HCT116 (cell line): ENCODE data around the gene PLEKHA6. TPM values are rescaled to one million over a fixed set of nuclear protein-coding genes. Genes with fewer than 3 reads are reported as not detected.
A peak's percentile ranks its signal among the peaks of the same experiment; 100 is the strongest.

Source experiments
- ATAC-seq: fragments of 200-7000 bp; cut with Tn5 transposase; 2 replicates; pipeline ENCODE4 v1.9.1; 2020; ENCODE audit warnings: mild to moderate bottlenecking, moderate library complexity
- BruUV-seq: library from RNA; stranded (reverse); fragments of 400-500 nt; replicated peaks from 2 replicates; lab custom pipeline; 2021; lab: Mats Ljungman, UMichigan
- CTCF ChIA-PET: fragments of 300-600 bp; sonication (Branson Sonifier 250); formaldehyde crosslinking; loops from one replicate; lab custom pipeline; 2021; ENCODE audit warnings: antibody characterized with exemption; lab: Charles Lee
- POLR2A ChIA-PET: fragments of 300-600, 350-600 bp; sonication (Branson Sonifier 250); formaldehyde crosslinking; loops from one replicate; lab custom pipeline; 2021; ENCODE audit warnings: antibody characterized with exemption; lab: Charles Lee
- RAD21 ChIA-PET, 2 experiments: fragments of 300-600 bp; sonication (Branson Sonifier 250); formaldehyde crosslinking; loops; one replicate each; lab custom pipeline; 2023; ENCODE audit warnings: low total read pairs in 2 of 2; ENCODE audit not compliant: uncharacterized antibody in 2 of 2, unreplicated experiment in 2 of 2, low non-redundant PET in 1 of 2; lab: Charles Lee
- DNase-seq: peaks from one replicate; pipeline ENCODE4 v3.0.0-alpha.2; 2010; ENCODE audit warnings: low read depth, low spot score
- H2AFZ ChIP-seq: fragments of 200-600 bp; shearing (Covaris generic), sonication (generic); 2 replicates; pipeline ENCODE4 v1.6.1; 2017; ENCODE audit warnings: low read depth, mixed run types, mixed read lengths, antibody characterized with exemption, low read length; ENCODE audit not compliant: poor library complexity, severe bottlenecking
- H3K27ac ChIP-seq: 2 replicates; pipeline ENCODE4 v1.5.1; 2012; ENCODE audit warnings: low read depth, low read length
- H3K27me3 ChIP-seq: fragments of 200-600 bp; sonication (generic); 2 replicates; pipeline ENCODE4 v1.6.1; 2016; ENCODE audit warnings: mixed run types, low read length, mixed read lengths; ENCODE audit not compliant: insufficient read depth
- H3K36me3 ChIP-seq, 2 experiments: fragments of 200-500 bp in 1 of 2; fragments of 200-600 bp in 1 of 2; sonication (Bioruptor generic) in 1 of 2; sonication (generic) in 1 of 2; 2 replicates each; pipeline versions ENCODE4 v1.5.1 to v1.6.1; 2014 to 2016; ENCODE audit warnings: low read length in 2 of 2, inconsistent platforms in 1 of 2, mixed read lengths in 1 of 2, mixed run types in 1 of 2; ENCODE audit not compliant: insufficient read depth in 2 of 2, control insufficient read depth in 1 of 2
- H3K4me1 ChIP-seq, 2 experiments: fragments of 200-600 bp in 1 of 2; sonication (generic) in 1 of 2; 2 replicates each; pipeline versions ENCODE4 v1.5.1 to v1.6.1; 2012 to 2017; ENCODE audit warnings: low read length in 2 of 2, inconsistent platforms in 1 of 2, mild to moderate bottlenecking in 1 of 2, mixed read lengths in 1 of 2, mixed run types in 1 of 2, moderate library complexity in 1 of 2; ENCODE audit not compliant: insufficient read depth in 2 of 2, control insufficient read depth in 1 of 2
- H3K4me2 ChIP-seq: fragments of 200-600 bp; sonication (generic); 2 replicates; pipeline ENCODE4 v1.6.1; 2017; ENCODE audit warnings: mixed run types, low read length, mixed read lengths
- H3K4me3 ChIP-seq, 2 experiments: fragments of 200-600 bp in 1 of 2; sonication (generic) in 1 of 2; replicated peaks in 1 of 2; 2 replicates each; pipeline ENCODE4 v1.5.1; 2011 to 2016; ENCODE audit warnings: low read length in 2 of 2, control low read depth in 1 of 2, low read depth in 1 of 2, mild to moderate bottlenecking in 1 of 2, mixed read lengths in 1 of 2, mixed run types in 1 of 2
- H3K79me2 ChIP-seq: fragments of 200-600 bp; sonication (generic); 2 replicates; pipeline ENCODE4 v1.6.1; 2017; ENCODE audit warnings: mild to moderate bottlenecking, mixed run types, low read length, moderate library complexity, mixed read lengths; ENCODE audit not compliant: insufficient read depth
- H3K9ac ChIP-seq: fragments of 200-600 bp; sonication (generic); 2 replicates; pipeline ENCODE4 v1.6.1; 2016; ENCODE audit warnings: low read length, mixed read lengths
- H3K9me2 ChIP-seq: fragments of 200-600 bp; sonication (generic), shearing (Covaris generic); 2 replicates; pipeline ENCODE4 v1.6.1; 2017; ENCODE audit warnings: mixed run types, mild to moderate bottlenecking, moderate library complexity; ENCODE audit not compliant: insufficient read depth
- H3K9me3 ChIP-seq, 2 experiments: fragments of 200-500 bp in 1 of 2; fragments of 200-600 bp in 1 of 2; sonication (Bioruptor generic) in 1 of 2; sonication (generic) in 1 of 2; 2 replicates each; pipeline ENCODE4 v1.6.1; 2014 to 2017; ENCODE audit warnings: low read length in 2 of 2, mixed read lengths in 2 of 2, inconsistent platforms in 1 of 2, low read depth in 1 of 2, mild to moderate bottlenecking in 1 of 2, mixed run types in 1 of 2, moderate library complexity in 1 of 2; ENCODE audit not compliant: control insufficient read depth in 1 of 2, insufficient read depth in 1 of 2
- H4K20me1 ChIP-seq: fragments of 200-600 bp; sonication (generic), shearing (Covaris generic); 2 replicates; pipeline ENCODE4 v1.6.1; 2017; ENCODE audit warnings: mixed run types, mild to moderate bottlenecking, moderate library complexity; ENCODE audit not compliant: insufficient read depth
- CEBPB ChIP-seq: IDR thresholded peaks from 2 replicates; pipeline ENCODE4 v1.6.1; 2012; ENCODE audit warnings: low read depth
- EZH2phosphoT487 ChIP-seq: fragments of 200-600 bp; IDR thresholded peaks from 2 replicates; pipeline ENCODE4 v1.6.1; 2018; ENCODE audit warnings: antibody characterized with exemption, borderline replicate concordance
- FOSL1 ChIP-seq: IDR thresholded peaks from 2 replicates; pipeline ENCODE4 v1.6.1; 2012; ENCODE audit warnings: low read depth
- JUND ChIP-seq: IDR thresholded peaks from 2 replicates; pipeline ENCODE4 v1.6.1; 2012
- MAX ChIP-seq: IDR thresholded peaks from 2 replicates; pipeline ENCODE4 v1.6.1; 2012
- POLR2A ChIP-seq: IDR thresholded peaks from 2 replicates; pipeline ENCODE4 v1.7.0; 2011; ENCODE audit warnings: borderline replicate concordance; ENCODE audit not compliant: insufficient read depth, insufficient read length; ENCODE audit errors: extremely low read depth
- RAD21 ChIP-seq: IDR thresholded peaks from 2 replicates; pipeline ENCODE4 v1.6.1; 2012; ENCODE audit warnings: low read depth, mild to moderate bottlenecking
- SIN3A ChIP-seq: IDR thresholded peaks from 2 replicates; pipeline ENCODE4 v1.6.1; 2012; ENCODE audit warnings: low read depth
- SP1 ChIP-seq: IDR thresholded peaks from 2 replicates; pipeline ENCODE4 v1.6.1; 2012; ENCODE audit warnings: low read depth
- SRF ChIP-seq: IDR thresholded peaks from 2 replicates; pipeline ENCODE4 v1.6.1; 2012; ENCODE audit warnings: low read depth
- TCF7L2 ChIP-seq: IDR thresholded peaks from 2 replicates; pipeline ENCODE4 v1.7.0; 2011; ENCODE audit warnings: borderline replicate concordance, inconsistent platforms; ENCODE audit not compliant: insufficient read depth, insufficient read length; ENCODE audit errors: extremely low read depth
- YY1 ChIP-seq: IDR thresholded peaks from 2 replicates; pipeline ENCODE4 v1.6.1; 2011; ENCODE audit warnings: low read length, low read depth, moderate library complexity, mild to moderate bottlenecking; ENCODE audit not compliant: insufficient replicate concordance; ENCODE audit errors: extremely low read depth
- intact Hi-C: fragments of 100-400 bp; cut with micrococcal nuclease; formaldehyde crosslinking; loops from 2 replicates; pipeline ENCODE4 v1.10.0; 2022
- total RNA-seq: library from RNA; stranded (reverse); gene quantifications from one replicate; pipeline ENCODE4 v1.2.1, GENCODE V29; 2021; ENCODE audit not compliant: unreplicated experiment
- TF ChIP-seq, protein P1 (sequence below): IDR thresholded peaks from 2 replicates; pipeline ENCODE4 v1.6.1; 2011; ENCODE audit warnings: mild to moderate bottlenecking, low read length, moderate library complexity; ENCODE audit not compliant: insufficient replicate concordance; ENCODE audit errors: extremely low read depth

PLEKHA6 gene
- total RNA-seq, 1 experiment from 2014 or later: 13.1 TPM

DNA sequence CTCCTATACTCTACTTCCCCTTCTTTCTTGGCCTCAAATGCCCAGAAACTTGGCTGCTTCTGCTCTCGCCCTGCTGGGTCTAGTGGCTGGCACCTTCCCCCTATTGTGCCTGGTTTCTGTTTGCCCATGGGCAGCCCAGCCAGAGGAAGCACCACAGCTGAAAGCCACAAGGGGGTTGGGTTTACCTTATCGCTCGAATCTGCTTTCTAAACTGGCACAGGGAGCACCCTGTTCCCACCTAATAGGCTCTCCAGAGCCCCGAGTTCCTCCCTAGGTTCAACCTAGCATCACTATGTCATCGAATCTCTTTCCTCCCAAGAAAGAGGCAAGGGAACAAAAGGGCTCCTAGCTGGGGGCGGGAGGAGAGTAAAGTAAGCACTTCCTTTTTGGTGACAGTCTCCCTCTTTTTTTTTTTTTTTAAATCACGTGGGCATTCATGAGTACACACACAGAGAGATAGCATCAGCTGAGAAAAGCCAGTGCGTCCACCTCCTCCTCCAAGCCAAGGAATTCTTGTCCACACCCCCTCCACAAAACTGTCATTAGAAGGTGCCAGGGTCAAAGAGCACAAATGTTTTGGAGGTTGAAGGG, 72.8 kb downstream of the PLEKHA6 start:
- no peaks in the 10 kb centered on the region for H3K36me3 ChIP-seq
- RAD21 ChIA-PET: interaction anchor here in 1 of 2 experiments (0.7 kb wide), 1 partner anchor 9 kb away, joined by 3 read pairs; no protein-coding TSS in a partner anchor
- DNase-seq: no peak
- no peak overlapping the region for H2AFZ ChIP-seq
- H3K27ac ChIP-seq: no peak overlapping the region
- H3K9ac ChIP-seq: no peak overlapping the region
- CTCF ChIA-PET: no interaction called here
- H3K4me1 ChIP-seq: peaks cover 21 to 33% of the 10 kb centered on the region in 2 experiments
- peak overlapping the region; percentile 63; the same call in 1 of the 2 replicates for H3K4me2 ChIP-seq
- TF ChIP-seq EZH2phosphoT487 (no peak), FOSL1 (no peak), POLR2A (no peak), CEBPB (no peak)
- TF ChIP-seq, protein P1, sequence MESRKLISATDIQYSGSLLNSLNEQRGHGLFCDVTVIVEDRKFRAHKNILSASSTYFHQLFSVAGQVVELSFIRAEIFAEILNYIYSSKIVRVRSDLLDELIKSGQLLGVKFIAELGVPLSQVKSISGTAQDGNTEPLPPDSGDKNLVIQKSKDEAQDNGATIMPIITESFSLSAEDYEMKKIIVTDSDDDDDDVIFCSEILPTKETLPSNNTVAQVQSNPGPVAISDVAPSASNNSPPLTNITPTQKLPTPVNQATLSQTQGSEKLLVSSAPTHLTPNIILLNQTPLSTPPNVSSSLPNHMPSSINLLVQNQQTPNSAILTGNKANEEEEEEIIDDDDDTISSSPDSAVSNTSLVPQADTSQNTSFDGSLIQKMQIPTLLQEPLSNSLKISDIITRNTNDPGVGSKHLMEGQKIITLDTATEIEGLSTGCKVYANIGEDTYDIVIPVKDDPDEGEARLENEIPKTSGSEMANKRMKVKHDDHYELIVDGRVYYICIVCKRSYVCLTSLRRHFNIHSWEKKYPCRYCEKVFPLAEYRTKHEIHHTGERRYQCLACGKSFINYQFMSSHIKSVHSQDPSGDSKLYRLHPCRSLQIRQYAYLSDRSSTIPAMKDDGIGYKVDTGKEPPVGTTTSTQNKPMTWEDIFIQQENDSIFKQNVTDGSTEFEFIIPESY: no peak
- TF ChIP-seq, all 23 proteins: peak for 0
- Histone ChIP-seq H3K9me3 (no peaks in the 10 kb centered on the region), H3K79me2 (no peaks in the 10 kb centered on the region; the same call in 1 of the 2 replicates), H3K9me2 (no peaks in the 10 kb centered on the region), H3K27me3 (no peaks in the 10 kb centered on the region), H3K4me3 (no peak overlapping the region), H4K20me1 (no peaks in the 10 kb centered on the region)
- no peak for ATAC-seq
- POLR2A ChIA-PET: interaction anchor here (1.4 to 1.5 kb wide), 2 partner anchors 27 to 70 kb away, joined by 3 read pairs; no protein-coding TSS in a partner anchor
- intact Hi-C loops: no loop called here
- no TSS peak for BruUV-seq

DNA sequence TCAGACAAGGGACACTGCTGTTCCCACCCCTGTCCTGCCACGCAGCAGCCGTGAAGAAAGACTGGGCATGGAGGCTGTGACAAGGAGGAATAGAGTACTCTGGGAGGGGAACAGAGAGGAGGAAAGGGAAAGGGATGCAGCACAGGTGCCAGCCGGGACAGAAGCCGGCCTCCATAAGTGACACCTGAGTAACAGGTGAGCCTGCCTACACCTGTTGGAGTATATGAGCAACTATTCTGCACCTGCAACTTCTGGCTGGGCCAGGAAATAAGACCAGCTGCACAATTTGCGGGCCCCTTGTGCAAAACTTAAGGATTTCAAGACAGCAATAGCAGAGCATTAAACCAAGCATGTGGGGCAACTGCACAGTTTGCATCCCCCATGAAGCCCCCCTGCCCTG, 73.4 kb downstream of the PLEKHA6 start:
- ChIA-PET POLR2A (no interaction called here), CTCF (no interaction called here), RAD21 (interaction anchor here in 1 of 2 experiments (0.7 kb wide), 1 partner anchor 10 kb away, joined by 3 read pairs; no protein-coding TSS in a partner anchor)
- peaks cover 21 to 33% of the 10 kb centered on the region in 2 experiments for H3K4me1 ChIP-seq
- no peak overlapping the region for H3K4me3 ChIP-seq
- no TSS peak for BruUV-seq
- DNase-seq (no peak), ATAC-seq (no peak)
- no peak overlapping the region for H3K9ac ChIP-seq
- H3K27me3 ChIP-seq: no peaks in the 10 kb centered on the region
- no peaks in the 10 kb centered on the region for H4K20me1 ChIP-seq
- intact Hi-C loops: no loop called here
- no peaks in the 10 kb centered on the region; the same call in 1 of the 2 replicates for H3K79me2 ChIP-seq
- no peaks in the 10 kb centered on the region for H3K36me3 ChIP-seq
- no peak overlapping the region for H3K4me2 ChIP-seq
- no peak overlapping the region for H3K27ac ChIP-seq
- TF ChIP-seq JUND (no peak), SIN3A (no peak), YY1 (no peak), SRF (no peak), RAD21 (no peak), SP1 (no peak), TCF7L2 (no peak), MAX (no peak), EZH2phosphoT487 (no peak)
- TF ChIP-seq, protein P1: no peak
- TF ChIP-seq, all 23 proteins: peak for 0
- Histone ChIP-seq H2AFZ (no peak overlapping the region), H3K9me2 (no peaks in the 10 kb centered on the region), H3K9me3 (no peaks in the 10 kb centered on the region)
